NCI-H2196 treated with DMSO at 0.1 percent for 48 hours (cell line): ENCODE measurements around the gene MAB21L2.

Experiments used
- DNase-seq: peaks from one replicate; lab custom pipeline; 2025; ENCODE audit not compliant: unreplicated experiment; lab: John Stamatoyannopoulos, UW

MAB21L2 gene

DNA sequence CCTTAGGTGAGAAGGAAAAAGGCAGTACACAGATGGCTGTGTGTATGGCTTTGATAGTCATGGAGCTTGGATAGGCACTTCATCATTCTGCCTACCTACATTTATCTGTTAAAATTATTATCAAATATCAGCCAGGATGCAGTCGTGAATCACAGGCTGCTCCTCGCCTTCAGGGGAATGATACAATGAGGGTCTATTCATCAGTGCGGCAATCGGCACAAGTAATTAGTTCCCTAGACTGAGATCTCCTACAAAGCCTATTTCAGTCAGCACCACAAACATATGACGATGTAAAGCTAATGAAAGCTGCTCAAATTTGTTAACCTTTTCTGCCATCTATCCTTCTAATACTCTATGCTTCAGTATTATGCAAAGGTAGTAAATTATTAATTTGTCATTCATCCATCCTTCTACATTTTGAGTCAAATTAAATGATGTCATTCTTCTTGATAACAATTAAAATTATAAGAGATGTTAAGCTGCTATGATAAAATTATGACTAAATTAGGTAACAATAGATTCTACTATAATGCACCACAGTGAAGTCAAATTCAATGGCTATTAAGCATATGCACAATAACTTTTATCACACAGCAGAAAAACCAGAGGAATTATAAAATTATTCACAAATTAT is 19.0 kb downstream of the MAB21L2 start:
- no peak for DNase-seq

DNA sequence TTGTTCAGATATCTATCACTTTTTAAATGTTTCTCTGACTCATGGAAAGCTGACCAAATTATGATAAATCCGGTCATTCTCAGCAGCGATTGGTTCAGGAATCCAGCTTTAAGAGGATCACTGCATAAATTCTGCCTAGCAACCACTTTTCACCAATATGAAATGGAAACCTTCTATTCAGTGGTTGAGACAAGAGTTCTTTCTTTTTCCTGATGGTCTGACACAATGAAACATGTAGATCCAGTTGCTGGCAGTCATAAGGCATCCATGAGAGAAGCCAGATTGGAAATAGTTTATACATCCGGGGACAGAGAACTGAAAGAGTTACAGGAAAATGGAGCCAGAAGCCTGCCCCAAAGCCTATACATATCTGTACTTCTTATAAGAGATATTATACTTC is 27.2 kb downstream of the MAB21L2 start:
- no peak for DNase-seq

DNA sequence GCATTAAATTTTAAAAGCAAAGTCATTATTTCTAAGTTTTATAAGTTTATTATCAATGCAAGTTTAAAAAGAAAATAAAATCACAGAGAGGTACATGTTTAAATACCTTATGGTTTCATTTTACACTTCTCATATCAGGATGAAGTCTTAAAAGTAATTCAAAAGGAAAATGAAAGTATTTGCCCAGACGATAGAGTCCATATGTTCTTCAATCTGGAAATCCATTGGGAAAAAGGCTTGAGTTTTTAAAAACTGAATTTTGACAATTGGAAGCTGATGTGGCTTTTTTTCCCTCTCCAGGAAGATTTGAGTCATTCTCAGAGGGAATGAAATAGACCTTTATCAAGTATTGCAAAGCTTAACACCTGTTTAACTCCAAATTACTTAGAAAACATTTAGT is 37.1 kb downstream of the MAB21L2 start:
- DNase-seq: no peak

DNA sequence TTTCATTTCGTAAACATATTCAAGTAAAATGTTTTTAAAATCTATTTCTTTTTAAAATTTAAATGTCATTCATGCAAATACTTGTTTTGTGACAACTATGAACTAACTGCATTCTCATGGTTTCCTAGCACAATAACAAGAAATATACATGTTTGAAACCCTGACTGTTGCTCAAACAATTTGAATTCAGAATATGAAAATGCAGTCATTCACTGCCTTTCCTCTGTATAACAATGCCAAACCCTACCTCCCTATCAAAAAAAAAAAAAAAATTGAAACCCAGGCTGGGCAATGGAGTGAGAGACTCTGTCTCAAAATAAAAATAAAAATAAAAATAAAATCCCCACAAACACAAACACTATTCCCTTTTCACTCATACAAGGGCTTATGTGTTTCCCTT is 42.1 kb downstream of the MAB21L2 start:
- no peak for DNase-seq

DNA sequence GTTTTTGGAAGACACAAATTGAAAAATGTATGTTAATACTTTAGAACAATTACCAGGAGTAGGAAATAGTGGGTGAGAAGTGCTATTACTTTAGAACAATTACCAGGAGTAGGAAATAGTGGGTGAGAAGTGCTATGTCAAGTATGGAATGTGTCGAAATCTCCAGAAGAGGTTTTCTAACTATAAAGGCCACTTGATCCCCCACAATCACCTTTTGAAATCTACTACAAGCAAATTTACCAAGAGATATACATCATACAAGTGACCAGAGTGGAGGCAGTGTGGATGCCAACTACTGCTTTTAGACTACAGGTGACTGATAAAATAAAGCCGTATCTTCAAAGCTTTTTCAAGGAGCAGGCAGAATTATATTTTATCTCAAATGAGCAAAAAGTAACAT is 43.1 kb downstream of the MAB21L2 start:
- DNase-seq: no peak

DNA sequence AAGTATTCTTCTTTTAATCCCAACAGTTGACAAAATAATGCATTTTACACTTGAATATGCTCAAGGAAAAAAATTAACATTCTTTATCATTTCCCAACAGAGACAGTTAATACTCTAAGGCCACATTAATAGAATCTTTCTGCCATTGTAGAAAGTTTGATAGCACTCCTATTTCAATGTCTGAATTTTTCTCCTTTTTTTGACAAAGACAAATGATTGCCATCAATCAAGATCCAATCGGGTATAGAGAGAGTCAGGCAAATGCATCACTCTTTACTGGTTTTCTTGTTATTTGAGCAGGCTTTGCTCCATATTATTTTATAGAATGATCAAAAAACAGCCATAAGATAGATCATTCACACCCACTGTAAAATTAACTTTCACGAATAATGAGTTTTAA is 46.1 kb downstream of the MAB21L2 start:
- DNase-seq: no peak

DNA sequence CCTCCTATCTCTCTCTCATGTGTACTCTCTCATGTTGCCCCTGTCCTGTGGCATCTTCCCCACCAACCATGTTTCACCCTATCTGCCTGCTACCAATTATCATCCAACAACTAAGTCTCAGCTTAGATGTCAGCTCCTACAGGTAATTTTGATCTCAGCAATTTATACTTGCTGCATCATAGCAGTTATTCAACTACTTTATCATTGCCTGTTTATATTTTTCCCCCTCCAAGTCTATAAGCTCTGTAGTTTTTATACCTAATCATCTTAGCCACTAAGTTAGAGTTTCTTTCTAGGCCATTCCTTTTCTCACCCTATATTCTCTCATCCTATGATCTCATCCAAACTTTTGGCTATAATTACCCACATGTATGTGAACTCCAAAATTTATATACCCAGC is 50.7 kb downstream of the MAB21L2 start:
- DNase-seq: no peak
